GM12872 (cell line): ENCODE data around the gene SEMA3G.

Experiments
- CTCF ChIP-seq: IDR thresholded peaks from 3 replicates; pipeline ENCODE4 v1.5.1; 2011; ENCODE audit warnings: low read depth, mild to moderate bottlenecking, low read length, moderate library complexity; ENCODE audit not compliant: insufficient read depth

SEMA3G gene

GRCh38 chr3:52387481-52387880 lies 57.4 kb downstream of the SEMA3G start:
- no peak for TF ChIP-seq CTCF

GRCh38 chr3:52385157-52385556 lies 59.7 kb downstream of the SEMA3G start:
- TF ChIP-seq CTCF: peak; percentile 78

- no peak for TF ChIP-seq CTCF
Observed at GRCh38 chr3:52384019-52384761, 60.7 kb downstream of the SEMA3G start.

GRCh38 chr3:52383446-52383845 lies 61.5 kb downstream of the SEMA3G start:
- no peak for TF ChIP-seq CTCF
